ENCODE results near the gene C4orf50. TPM values are rescaled to one million over a fixed set of nuclear protein-coding genes. Genes with fewer than 3 reads are reported as not detected.

The C4orf50 gene
- total RNA-seq, 1 experiment from 2014 or later, result 0.17 TPM

DNA sequence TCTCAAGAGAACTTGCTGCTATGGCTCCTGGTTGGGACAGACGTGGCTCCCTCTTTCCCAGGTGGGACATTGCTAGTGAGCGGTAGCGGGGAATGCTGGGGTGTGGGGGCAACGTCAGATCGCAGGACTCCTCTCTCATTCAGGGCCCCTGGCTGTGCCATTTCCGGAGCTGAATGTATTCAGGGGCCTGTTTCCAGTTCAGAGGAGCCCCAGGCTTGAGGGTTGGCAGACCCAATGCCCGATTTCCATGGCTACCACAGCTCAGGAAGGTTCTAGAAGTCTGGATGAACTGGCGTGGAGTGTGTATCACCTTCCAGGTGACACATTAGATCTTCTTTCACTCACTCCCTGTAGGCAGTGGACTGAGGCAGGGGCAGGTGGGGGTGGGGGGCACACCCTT, 99.2 kb downstream of the C4orf50 start:
- no peaks in the 10 kb centered on the region for H3K23me2 ChIP-seq (ENCODE audit: insufficient read length, low read depth, low read length, poor library complexity, severe bottlenecking)
- no peak overlapping the region for H4K8ac ChIP-seq (replicated peaks; ENCODE audit: insufficient read length, low read depth, low read length)
- Mint-ChIP-seq H3K36me3 (ENCODE audit: insufficient read depth in 1 of 3, low read depth in 3 of 3) (no peaks in the 10 kb centered on the region), H3K27me3 (ENCODE audit: low read depth) (peaks cover 54% of the 10 kb centered on the region), H3K4me1 (peaks cover 18 to 19% of the 10 kb centered on the region in 2 experiments), H3K4me3 (no peak overlapping the region), H3K9me3 (no peaks in the 10 kb centered on the region), H3K27ac (no peak overlapping the region)
- H2BK15ac ChIP-seq (ENCODE audit: low read depth, low read length), result no peak overlapping the region
- H3K4ac ChIP-seq (ENCODE audit: low read depth, low read length), result no peak overlapping the region
- H3K18ac ChIP-seq (ENCODE audit: insufficient read length, low read depth, low read length), result no peak overlapping the region
- no peak overlapping the region for H4K91ac ChIP-seq (ENCODE audit: insufficient read length, low read depth, low read length)
- no peak overlapping the region for H2AFZ ChIP-seq (ENCODE audit: low read length)
- no peaks in the 10 kb centered on the region for H3K79me1 ChIP-seq (ENCODE audit: insufficient read depth, low read depth, low read length, poor library complexity, severe bottlenecking)
- no peaks in the 10 kb centered on the region for H3K9me3 ChIP-seq (ENCODE audit: control insufficient read depth, low read depth, low read length)
- no peak for DNase-seq
- no peak overlapping the region for H3K14ac ChIP-seq (ENCODE audit: insufficient read depth, low read length)
- no peak overlapping the region for H2BK20ac ChIP-seq (ENCODE audit: low read depth, low read length, poor library complexity, severe bottlenecking)
- H4K5ac ChIP-seq (ENCODE audit: insufficient read length, low read depth, low read length), result no peak overlapping the region
- H2AK5ac ChIP-seq (ENCODE audit: insufficient read length, low read length), result no peak overlapping the region
- H3T11ph ChIP-seq (ENCODE audit: low read length), result no peak overlapping the region
- no peak overlapping the region for H3K4me2 ChIP-seq (ENCODE audit: insufficient read depth, insufficient read length, low read length)
- H3K56ac ChIP-seq (ENCODE audit: insufficient read length, low read depth, low read length), result no peak overlapping the region
- no peaks in the 10 kb centered on the region for H4K20me1 ChIP-seq (ENCODE audit: control insufficient read depth, insufficient read depth, insufficient read length)
- H3K27me3 ChIP-seq (ENCODE audit: insufficient read depth, low read length), result no peaks in the 10 kb centered on the region
- H3K4me1 ChIP-seq (ENCODE audit: insufficient read depth, low read length), result peaks cover 4% of the 10 kb centered on the region; the same call in 1 of the 2 replicates
- H3K9ac ChIP-seq (ENCODE audit: extremely low read depth, insufficient read length, low read length), result no peak overlapping the region
- H2BK5ac ChIP-seq (ENCODE audit: insufficient read length, low read length), result no peak overlapping the region
- no CpG with 5 or more reads among the region's 8 CpGs for WGBS (ENCODE audit: extremely low coverage, insufficient read length, low lambda C conversion rate)
- H3K27ac ChIP-seq (ENCODE audit: insufficient read length, low read depth, low read length), result no peak overlapping the region
- H2BK12ac ChIP-seq (ENCODE audit: insufficient read length, low read depth, low read length), result no peak overlapping the region
- H3K79me2 ChIP-seq (ENCODE audit: insufficient read depth, low read length), result no peaks in the 10 kb centered on the region
- TF ChIP-seq, protein P1, sequence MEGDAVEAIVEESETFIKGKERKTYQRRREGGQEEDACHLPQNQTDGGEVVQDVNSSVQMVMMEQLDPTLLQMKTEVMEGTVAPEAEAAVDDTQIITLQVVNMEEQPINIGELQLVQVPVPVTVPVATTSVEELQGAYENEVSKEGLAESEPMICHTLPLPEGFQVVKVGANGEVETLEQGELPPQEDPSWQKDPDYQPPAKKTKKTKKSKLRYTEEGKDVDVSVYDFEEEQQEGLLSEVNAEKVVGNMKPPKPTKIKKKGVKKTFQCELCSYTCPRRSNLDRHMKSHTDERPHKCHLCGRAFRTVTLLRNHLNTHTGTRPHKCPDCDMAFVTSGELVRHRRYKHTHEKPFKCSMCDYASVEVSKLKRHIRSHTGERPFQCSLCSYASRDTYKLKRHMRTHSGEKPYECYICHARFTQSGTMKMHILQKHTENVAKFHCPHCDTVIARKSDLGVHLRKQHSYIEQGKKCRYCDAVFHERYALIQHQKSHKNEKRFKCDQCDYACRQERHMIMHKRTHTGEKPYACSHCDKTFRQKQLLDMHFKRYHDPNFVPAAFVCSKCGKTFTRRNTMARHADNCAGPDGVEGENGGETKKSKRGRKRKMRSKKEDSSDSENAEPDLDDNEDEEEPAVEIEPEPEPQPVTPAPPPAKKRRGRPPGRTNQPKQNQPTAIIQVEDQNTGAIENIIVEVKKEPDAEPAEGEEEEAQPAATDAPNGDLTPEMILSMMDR (conservative IDR thresholded peaks at IDR 0.05), result no peak
- no peak overlapping the region for H3K23ac ChIP-seq (ENCODE audit: insufficient read length, low read depth, low read length)
- H2BK120ac ChIP-seq (ENCODE audit: low read depth, low read length, poor library complexity, severe bottlenecking), result no peak overlapping the region

Data from H9 (cell line).